Stomach (tissue), 4 donors: ENCODE results near the gene UPK3A.

ENCODE experiments used
- EP300 ChIP-seq: sonication (generic); formaldehyde crosslinking; IDR thresholded peaks from one replicate; pipeline ENCODE4 v1.6.1; 2017; ENCODE audit warnings: antibody characterized with exemption
- POLR2A ChIP-seq, 4 donors: fragments of 450-650 bp; IDR thresholded peaks; one replicate each; pipeline ENCODE4 v1.6.1; 2016; ENCODE audit warnings: antibody characterized with exemption in 4 of 4, control low read depth in 2 of 4, mild to moderate bottlenecking in 1 of 4, moderate library complexity in 1 of 4
- TF ChIP-seq, protein P1 (sequence below), 7 experiments: fragments of 450-650 bp in 4 of 7; fragments of 200-600 bp in 3 of 7; sonication (generic) in 3 of 7; IDR thresholded peaks; one replicate each; pipeline ENCODE4 v1.5.1; 2016 to 2019; ENCODE audit warnings: antibody characterized with exemption in 7 of 7, control low read depth in 2 of 7, mild to moderate bottlenecking in 1 of 7

DNA sequence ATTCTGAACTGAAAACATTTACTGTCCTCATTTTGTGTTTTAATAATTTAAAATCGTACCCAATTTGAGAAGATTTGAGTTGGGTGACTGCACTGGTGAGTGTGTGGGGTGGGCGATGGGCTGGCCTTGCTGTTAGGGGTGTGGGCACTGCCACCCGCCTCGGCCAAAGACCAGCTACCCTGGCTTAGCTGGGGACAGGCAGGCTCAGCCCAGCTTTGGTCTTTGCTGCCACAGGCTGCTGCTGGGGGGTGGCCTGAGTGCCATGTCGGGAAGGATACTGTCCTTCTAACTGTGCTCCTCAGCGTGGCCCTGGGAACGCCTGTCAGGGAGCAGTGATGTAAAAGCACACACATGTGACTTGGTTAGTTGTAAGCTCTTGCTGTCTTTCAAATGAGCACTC lies 47.3 kb downstream of the UPK3A start:
- no peak for TF ChIP-seq POLR2A (IDR thresholded peaks at IDR 0.05)
- TF ChIP-seq EP300 = no peak
- TF ChIP-seq, protein P1, sequence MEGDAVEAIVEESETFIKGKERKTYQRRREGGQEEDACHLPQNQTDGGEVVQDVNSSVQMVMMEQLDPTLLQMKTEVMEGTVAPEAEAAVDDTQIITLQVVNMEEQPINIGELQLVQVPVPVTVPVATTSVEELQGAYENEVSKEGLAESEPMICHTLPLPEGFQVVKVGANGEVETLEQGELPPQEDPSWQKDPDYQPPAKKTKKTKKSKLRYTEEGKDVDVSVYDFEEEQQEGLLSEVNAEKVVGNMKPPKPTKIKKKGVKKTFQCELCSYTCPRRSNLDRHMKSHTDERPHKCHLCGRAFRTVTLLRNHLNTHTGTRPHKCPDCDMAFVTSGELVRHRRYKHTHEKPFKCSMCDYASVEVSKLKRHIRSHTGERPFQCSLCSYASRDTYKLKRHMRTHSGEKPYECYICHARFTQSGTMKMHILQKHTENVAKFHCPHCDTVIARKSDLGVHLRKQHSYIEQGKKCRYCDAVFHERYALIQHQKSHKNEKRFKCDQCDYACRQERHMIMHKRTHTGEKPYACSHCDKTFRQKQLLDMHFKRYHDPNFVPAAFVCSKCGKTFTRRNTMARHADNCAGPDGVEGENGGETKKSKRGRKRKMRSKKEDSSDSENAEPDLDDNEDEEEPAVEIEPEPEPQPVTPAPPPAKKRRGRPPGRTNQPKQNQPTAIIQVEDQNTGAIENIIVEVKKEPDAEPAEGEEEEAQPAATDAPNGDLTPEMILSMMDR (IDR thresholded peaks at IDR 0.05) = no peak
